ENCODE results near the gene DUSP9.
"Not testable (repeated sequence)": the region's sequence is repeated elsewhere in the genome, so short reads cannot be mapped to it uniquely, and the experiment has no call there.

DUSP9 gene

GRCh38 chrX:153696986-153697722 is 50.2 kb downstream of the DUSP9 start:
- H3K4me1 Mint-ChIP-seq, H3K9me3 Mint-ChIP-seq, H3K36me3 Mint-ChIP-seq, H3K4me3 Mint-ChIP-seq, H3K27me3 Mint-ChIP-seq, H3K27ac Mint-ChIP-seq: not testable (repeated sequence)

DNA sequence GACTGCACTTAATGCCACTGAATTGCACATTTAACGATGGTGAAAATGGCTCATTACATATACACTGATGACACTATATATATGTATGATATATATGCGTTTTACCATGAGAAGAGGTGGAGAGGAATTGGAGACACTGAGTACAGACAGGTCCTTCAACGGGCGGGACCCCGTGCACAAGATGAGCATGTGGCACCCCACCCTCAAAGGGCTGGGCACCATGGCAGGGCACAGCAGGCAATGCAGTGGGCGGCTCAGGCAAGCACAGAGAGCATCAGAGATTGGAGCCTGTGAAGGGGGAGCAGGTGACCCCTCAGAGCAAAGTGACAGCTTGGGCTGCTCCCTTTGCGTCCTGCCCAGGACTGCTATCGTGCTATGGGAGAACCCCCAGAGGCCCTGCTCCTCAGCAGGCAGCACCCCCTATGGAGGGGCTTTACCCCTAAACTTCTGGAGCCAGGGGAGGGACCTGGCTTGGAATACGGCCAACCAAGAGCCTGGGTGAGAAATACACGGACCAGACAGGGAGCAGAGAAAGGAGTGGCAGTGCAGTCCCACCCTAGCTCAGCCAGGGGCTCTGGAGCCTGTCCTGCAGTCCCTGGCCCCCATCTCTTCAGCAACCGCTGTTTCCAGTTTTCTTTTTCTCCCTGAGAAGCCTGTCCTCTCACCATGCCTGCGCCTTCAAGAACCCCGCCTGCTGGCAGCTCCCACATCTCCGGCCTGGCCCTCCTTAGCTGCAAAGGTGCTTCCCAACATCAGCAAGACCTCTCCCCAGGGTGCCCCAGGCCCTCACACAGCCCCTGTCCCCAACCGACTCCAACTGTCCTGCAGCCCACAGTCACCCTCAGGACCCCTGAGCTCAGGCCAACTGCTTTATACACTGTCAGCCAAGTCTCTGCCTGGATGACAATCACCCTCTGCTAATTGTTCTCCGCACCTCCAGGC is 51.2 kb downstream of the DUSP9 start:
- no peaks in the 10 kb centered on the region for H3K4me1 Mint-ChIP-seq
- H3K27ac Mint-ChIP-seq: no peak overlapping the region
- no peak overlapping the region for H3K4me3 Mint-ChIP-seq
- H3K36me3 Mint-ChIP-seq: peaks cover 1% of the 10 kb centered on the region
- H3K9me3 Mint-ChIP-seq: no peaks in the 10 kb centered on the region
- H3K27me3 Mint-ChIP-seq: no peaks in the 10 kb centered on the region

DNA sequence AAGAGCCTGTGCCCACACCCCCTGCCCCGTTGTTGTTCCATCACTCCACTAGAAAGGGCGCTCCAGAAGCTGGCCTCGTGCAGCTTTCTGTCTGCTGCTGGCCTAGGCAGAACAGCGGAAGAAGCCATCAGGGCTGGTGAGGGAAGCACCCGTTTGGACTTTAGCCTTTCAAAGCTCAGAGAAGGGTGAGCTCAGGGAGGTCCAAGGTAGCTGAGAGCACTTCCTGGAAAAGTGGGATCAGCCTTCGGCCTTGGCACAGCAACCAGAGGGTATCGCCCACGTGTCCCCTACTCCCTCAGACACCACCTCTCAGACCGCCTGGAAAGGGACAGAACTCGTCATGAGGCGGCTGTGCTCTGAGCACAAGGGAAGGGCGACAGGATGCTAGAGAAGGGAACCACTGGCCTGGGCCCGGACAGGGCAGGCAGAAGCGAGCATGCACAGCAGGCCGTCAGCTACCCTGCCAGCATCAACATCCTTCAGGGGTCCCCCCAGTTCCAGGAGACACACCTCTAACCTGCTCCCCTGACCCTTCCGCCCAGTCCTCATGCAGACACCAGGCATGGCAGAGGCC is 52.3 kb downstream of the DUSP9 start:
- not testable (repeated sequence) for H3K9me3 Mint-ChIP-seq, H3K36me3 Mint-ChIP-seq, H3K27me3 Mint-ChIP-seq, H3K27ac Mint-ChIP-seq, H3K4me1 Mint-ChIP-seq, H3K4me3 Mint-ChIP-seq

DNA sequence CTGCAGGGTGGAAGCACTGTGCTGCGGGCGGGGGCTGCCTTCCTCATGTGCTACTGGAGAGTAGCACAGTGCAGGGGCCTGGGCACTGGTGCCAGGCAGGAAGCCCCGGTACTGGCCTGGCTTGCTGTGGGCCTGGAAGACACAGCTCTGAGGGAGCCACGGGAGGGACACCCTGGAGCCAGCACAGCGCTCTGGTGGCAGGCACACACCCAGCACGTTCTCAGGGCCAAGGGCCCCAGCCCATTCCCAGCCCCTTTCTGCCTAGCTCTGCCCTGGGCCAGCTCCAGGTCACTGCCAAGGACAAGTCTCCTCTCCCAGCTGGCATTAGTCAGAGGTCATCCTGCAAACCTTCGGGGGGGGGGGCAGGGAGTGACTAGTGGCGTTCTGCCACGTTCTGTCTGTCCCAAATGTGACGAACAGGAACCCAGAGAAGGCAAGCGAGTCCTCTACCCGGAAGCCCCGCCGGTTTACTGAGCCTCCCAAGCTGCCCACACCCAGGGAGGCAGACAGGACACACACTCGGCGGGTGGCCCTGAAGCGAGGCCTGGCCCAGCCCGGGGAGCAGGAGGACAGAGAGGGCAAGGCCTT is 52.9 kb downstream of the DUSP9 start:
- not testable (repeated sequence) for H3K36me3 Mint-ChIP-seq, H3K27me3 Mint-ChIP-seq, H3K4me3 Mint-ChIP-seq, H3K9me3 Mint-ChIP-seq, H3K27ac Mint-ChIP-seq, H3K4me1 Mint-ChIP-seq

DNA sequence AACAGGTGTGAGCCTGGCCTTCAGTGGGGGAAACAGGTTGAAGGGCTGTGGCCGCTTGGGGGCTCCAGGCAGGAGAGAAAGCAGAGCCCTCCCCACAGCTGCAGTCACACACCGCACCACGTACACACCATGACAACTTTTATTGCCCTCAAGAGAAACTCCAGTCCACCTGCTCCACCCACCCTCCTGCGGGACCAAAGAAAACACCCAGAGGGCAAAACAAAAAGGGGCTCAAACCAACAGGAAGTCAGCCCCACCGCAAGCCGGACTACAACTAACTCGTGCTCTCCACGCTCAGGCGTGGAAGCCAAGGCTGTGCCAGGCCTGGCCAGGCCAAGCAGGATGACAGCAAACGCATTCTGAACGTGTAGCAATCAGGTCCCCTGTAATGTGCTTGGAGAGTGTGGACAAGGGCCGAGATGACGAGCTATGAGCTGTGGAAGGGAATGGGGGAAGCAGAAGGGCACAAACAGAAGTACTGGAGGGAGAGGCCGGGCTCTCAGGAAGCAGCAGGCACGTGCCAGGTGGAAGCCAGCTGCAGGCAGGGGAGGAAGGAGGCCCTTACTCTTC is 53.5 kb downstream of the DUSP9 start:
- Mint-ChIP-seq H3K27me3 (no peaks in the 10 kb centered on the region), H3K27ac (no peak overlapping the region), H3K36me3 (peaks cover 1% of the 10 kb centered on the region), H3K9me3 (no peaks in the 10 kb centered on the region), H3K4me1 (no peaks in the 10 kb centered on the region), H3K4me3 (no peak overlapping the region)
